Endothelial cell of umbilical vein (primary cell): ENCODE data around the gene RUNX2.

Experiments used
- EZH2 ChIP-seq: IDR thresholded peaks from 2 replicates; pipeline ENCODE4 v1.6.1; 2012; ENCODE audit warnings: borderline replicate concordance, low read depth, mild to moderate bottlenecking, moderate library complexity, low read length, inconsistent platforms; ENCODE audit not compliant: severe bottlenecking
- FOS ChIP-seq: IDR thresholded peaks from 2 replicates; pipeline ENCODE4 v1.6.1; 2011; ENCODE audit warnings: mild to moderate bottlenecking, low read length, moderate library complexity, borderline replicate concordance; ENCODE audit not compliant: insufficient read depth
- GATA2 ChIP-seq: IDR thresholded peaks from 2 replicates; pipeline ENCODE4 v1.7.0; 2011; ENCODE audit warnings: low read depth, mild to moderate bottlenecking, moderate library complexity, mixed read lengths, low read length; ENCODE audit not compliant: insufficient read length, insufficient read depth
- JUN ChIP-seq: IDR thresholded peaks from 2 replicates; pipeline ENCODE4 v1.6.1; 2011; ENCODE audit warnings: borderline replicate concordance, low read depth; ENCODE audit not compliant: insufficient read length, insufficient read depth
- POLR2A ChIP-seq: IDR thresholded peaks from 2 replicates; pipeline ENCODE4 v1.6.1; 2012; ENCODE audit warnings: low read depth, mild to moderate bottlenecking, control low read depth, low read length
- TF ChIP-seq, protein P1 (sequence below), 2 donors: IDR thresholded peaks; 1 replicate in 1 of 2; 2 replicates in 1 of 2; pipeline ENCODE4 v1.5.1; 2011; ENCODE audit warnings: low read length in 2 of 2, mild to moderate bottlenecking in 2 of 2, moderate library complexity in 2 of 2, control low read depth in 1 of 2, inconsistent platforms in 1 of 2, low read depth in 1 of 2; ENCODE audit not compliant: insufficient read depth in 1 of 2; ENCODE audit errors: extremely low read depth in 1 of 2
- TF ChIP-seq, protein P2 (sequence below): IDR thresholded peaks from 2 replicates; pipeline ENCODE4 v1.6.1; 2011; ENCODE audit not compliant: insufficient read depth, insufficient read length

DNA sequence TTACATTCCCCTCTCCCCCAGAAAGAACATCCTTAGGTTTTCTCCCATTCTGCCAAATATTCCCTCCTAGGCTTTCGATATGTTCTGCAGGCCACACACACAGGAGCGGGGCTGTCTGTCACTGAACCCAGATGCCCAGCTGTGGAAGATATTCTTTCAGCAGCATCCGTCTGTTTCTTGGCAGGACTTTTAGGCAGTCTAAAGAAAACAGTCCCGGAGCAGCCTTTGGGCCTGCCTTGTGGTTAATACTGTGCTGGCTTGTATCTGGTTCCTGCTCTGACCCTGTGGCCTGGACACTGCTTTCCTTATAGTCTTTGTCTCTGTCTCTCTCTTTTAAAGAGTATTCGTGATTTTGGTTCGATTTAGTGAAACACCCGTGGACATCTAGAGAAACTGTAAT lies 144.3 kb downstream of the RUNX2 start:
- TF ChIP-seq, protein P1, sequence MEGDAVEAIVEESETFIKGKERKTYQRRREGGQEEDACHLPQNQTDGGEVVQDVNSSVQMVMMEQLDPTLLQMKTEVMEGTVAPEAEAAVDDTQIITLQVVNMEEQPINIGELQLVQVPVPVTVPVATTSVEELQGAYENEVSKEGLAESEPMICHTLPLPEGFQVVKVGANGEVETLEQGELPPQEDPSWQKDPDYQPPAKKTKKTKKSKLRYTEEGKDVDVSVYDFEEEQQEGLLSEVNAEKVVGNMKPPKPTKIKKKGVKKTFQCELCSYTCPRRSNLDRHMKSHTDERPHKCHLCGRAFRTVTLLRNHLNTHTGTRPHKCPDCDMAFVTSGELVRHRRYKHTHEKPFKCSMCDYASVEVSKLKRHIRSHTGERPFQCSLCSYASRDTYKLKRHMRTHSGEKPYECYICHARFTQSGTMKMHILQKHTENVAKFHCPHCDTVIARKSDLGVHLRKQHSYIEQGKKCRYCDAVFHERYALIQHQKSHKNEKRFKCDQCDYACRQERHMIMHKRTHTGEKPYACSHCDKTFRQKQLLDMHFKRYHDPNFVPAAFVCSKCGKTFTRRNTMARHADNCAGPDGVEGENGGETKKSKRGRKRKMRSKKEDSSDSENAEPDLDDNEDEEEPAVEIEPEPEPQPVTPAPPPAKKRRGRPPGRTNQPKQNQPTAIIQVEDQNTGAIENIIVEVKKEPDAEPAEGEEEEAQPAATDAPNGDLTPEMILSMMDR (IDR thresholded peaks at IDR 0.05; ENCODE audit: extremely low read depth in 1 of 2, insufficient read depth in 1 of 2, low read depth in 1 of 2, low read length in 2 of 2) = no peak
- TF ChIP-seq FOS (no peak), GATA2 (no peak), EZH2 (no peak), POLR2A (no peak), JUN (no peak)
- TF ChIP-seq, protein P2, sequence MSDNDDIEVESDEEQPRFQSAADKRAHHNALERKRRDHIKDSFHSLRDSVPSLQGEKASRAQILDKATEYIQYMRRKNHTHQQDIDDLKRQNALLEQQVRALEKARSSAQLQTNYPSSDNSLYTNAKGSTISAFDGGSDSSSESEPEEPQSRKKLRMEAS = no peak
